OCI-LY7 (cell line): ENCODE data around the gene TM2D1. TPM values are rescaled to one million over a fixed set of nuclear protein-coding genes. Genes with fewer than 3 reads are reported as not detected.

ENCODE experiments used
- BruUV-seq: library from RNA; stranded (reverse); fragments of 400-500 nt; replicated peaks from 2 replicates; lab custom pipeline; 2021; lab: Mats Ljungman, UMichigan
- CTCF ChIA-PET: fragments of 300-600 bp; sonication (Branson Sonifier 250); formaldehyde crosslinking; loops from one replicate; lab custom pipeline; 2022; ENCODE audit warnings: antibody characterized with exemption; ENCODE audit not compliant: unreplicated experiment; lab: Charles Lee
- POLR2A ChIA-PET: fragments of 300-600 bp; sonication (Branson Sonifier 250); formaldehyde crosslinking; loops from one replicate; lab custom pipeline; 2022; ENCODE audit warnings: antibody characterized with exemption; lab: Charles Lee
- DNase-seq: peaks from one replicate; pipeline ENCODE4 v3.0.0-alpha.2; 2015; ENCODE audit warnings: low spot score
- H2AFZ ChIP-seq: fragments of 200-600 bp; sonication (generic), shearing (Covaris generic); 2 replicates; pipeline ENCODE4 v1.6.1; 2014; ENCODE audit warnings: mild to moderate bottlenecking, antibody characterized with exemption, low read length, moderate library complexity
- H3K27ac ChIP-seq: fragments of 200-600 bp; sonication (generic); 2 replicates; pipeline ENCODE4 v1.5.1; 2014; ENCODE audit warnings: mixed run types, low read depth, mild to moderate bottlenecking, moderate library complexity, low read length, inconsistent platforms; ENCODE audit not compliant: poor library complexity, severe bottlenecking
- H3K36me3 ChIP-seq: fragments of 200-600 bp; sonication (generic); 2 replicates; pipeline ENCODE4 v1.6.1; 2014; ENCODE audit warnings: mild to moderate bottlenecking, antibody characterized with exemption, low read length, moderate library complexity, mixed read lengths; ENCODE audit not compliant: insufficient read depth
- H3K4me1 ChIP-seq: fragments of 200-600 bp; sonication (generic); 2 replicates; pipeline ENCODE4 v1.5.1; 2014; ENCODE audit warnings: mild to moderate bottlenecking, low read length; ENCODE audit not compliant: insufficient read depth, poor library complexity, severe bottlenecking
- H3K4me2 ChIP-seq: fragments of 200-600 bp; sonication (generic); 2 replicates; pipeline ENCODE4 v1.6.1; 2014; ENCODE audit warnings: mild to moderate bottlenecking, low read length
- H3K4me3 ChIP-seq: fragments of 200-600 bp; sonication (generic); 2 replicates; pipeline ENCODE4 v1.5.1; 2014; ENCODE audit warnings: mild to moderate bottlenecking, low read depth, low read length; ENCODE audit not compliant: poor library complexity, severe bottlenecking
- H3K79me2 ChIP-seq: fragments of 200-600 bp; sonication (generic); 2 replicates; pipeline ENCODE4 v1.6.1; 2016; ENCODE audit warnings: low read depth, mild to moderate bottlenecking, low read length, moderate library complexity, mixed read lengths; ENCODE audit not compliant: insufficient read depth
- H3K9me2 ChIP-seq: fragments of 200-600 bp; sonication (generic); 2 replicates; pipeline ENCODE4 v1.6.1; 2016; ENCODE audit warnings: mild to moderate bottlenecking, low read length, mixed read lengths; ENCODE audit not compliant: insufficient read depth
- H3K9me3 ChIP-seq: fragments of 200-600 bp; sonication (generic); 2 replicates; pipeline ENCODE4 v1.6.1; 2014; ENCODE audit warnings: mild to moderate bottlenecking, mixed run types, low read length, mixed read lengths
- H4K20me1 ChIP-seq: fragments of 200-600 bp; sonication (generic); 2 replicates; pipeline ENCODE4 v1.6.1; 2014; ENCODE audit warnings: mild to moderate bottlenecking, antibody characterized with exemption, low read length, moderate library complexity, mixed read lengths; ENCODE audit not compliant: insufficient read depth
- EZH2phosphoT487 ChIP-seq: fragments of 200-600 bp; sonication (generic); IDR thresholded peaks from 2 replicates; pipeline ENCODE4 v1.6.1; 2018; ENCODE audit warnings: low read depth, borderline replicate concordance, mild to moderate bottlenecking, mixed run types, antibody characterized with exemption, low read length, moderate library complexity, mixed read lengths
- intact Hi-C: fragments of 100-400 bp; cut with micrococcal nuclease; formaldehyde crosslinking; loops from one replicate; pipeline ENCODE4 v1.10.0; 2022; ENCODE audit not compliant: unreplicated experiment
- total RNA-seq, 2 experiments: library from RNA; depleted of rRNA in 1 of 2; stranded (reverse); fragments of >200 nt in 1 of 2; shearing (Covaris generic) in 1 of 2; gene quantifications; 2 replicates each; pipeline ENCODE4 v1.2.3, GENCODE V29; 2014 to 2022
- TF ChIP-seq, protein P1 (sequence below): fragments of 200-600 bp; sonication (generic); conservative IDR thresholded peaks from 2 replicates; pipeline ENCODE4 v1.5.1; 2014; ENCODE audit warnings: mild to moderate bottlenecking, antibody characterized with exemption, low read length, moderate library complexity, mixed read lengths

Gene TM2D1
- total RNA-seq, 2 experiments from 2014 or later, result 34.9 to 44.9 TPM

GRCh38 chr1:61641578-61642336 is 83.2 kb downstream of the TM2D1 start:
- Histone ChIP-seq H3K4me3 (no peak overlapping the region), H3K79me2 (no peaks in the 10 kb centered on the region), H3K4me1 (no peaks in the 10 kb centered on the region), H3K9me3 (no peaks in the 10 kb centered on the region), H3K4me2 (peak overlapping the region; percentile 22; the same call in 1 of the 2 replicates), H3K36me3 (no peaks in the 10 kb centered on the region), H4K20me1 (no peaks in the 10 kb centered on the region), H3K9me2 (no peaks in the 10 kb centered on the region), H3K27ac (no peak overlapping the region), H2AFZ (peak overlapping the region; percentile 20; the same call in 1 of the 2 replicates)
- BruUV-seq, result no TSS peak
- intact Hi-C loops, result no loop called here
- CTCF ChIA-PET, result no interaction called here
- POLR2A ChIA-PET, result interaction anchor here (0.7 to 1.7 kb wide), 2 partner anchors 16 to 50 kb away, joined by 3 read pairs; no protein-coding TSS in a partner anchor
- TF ChIP-seq, protein P1, sequence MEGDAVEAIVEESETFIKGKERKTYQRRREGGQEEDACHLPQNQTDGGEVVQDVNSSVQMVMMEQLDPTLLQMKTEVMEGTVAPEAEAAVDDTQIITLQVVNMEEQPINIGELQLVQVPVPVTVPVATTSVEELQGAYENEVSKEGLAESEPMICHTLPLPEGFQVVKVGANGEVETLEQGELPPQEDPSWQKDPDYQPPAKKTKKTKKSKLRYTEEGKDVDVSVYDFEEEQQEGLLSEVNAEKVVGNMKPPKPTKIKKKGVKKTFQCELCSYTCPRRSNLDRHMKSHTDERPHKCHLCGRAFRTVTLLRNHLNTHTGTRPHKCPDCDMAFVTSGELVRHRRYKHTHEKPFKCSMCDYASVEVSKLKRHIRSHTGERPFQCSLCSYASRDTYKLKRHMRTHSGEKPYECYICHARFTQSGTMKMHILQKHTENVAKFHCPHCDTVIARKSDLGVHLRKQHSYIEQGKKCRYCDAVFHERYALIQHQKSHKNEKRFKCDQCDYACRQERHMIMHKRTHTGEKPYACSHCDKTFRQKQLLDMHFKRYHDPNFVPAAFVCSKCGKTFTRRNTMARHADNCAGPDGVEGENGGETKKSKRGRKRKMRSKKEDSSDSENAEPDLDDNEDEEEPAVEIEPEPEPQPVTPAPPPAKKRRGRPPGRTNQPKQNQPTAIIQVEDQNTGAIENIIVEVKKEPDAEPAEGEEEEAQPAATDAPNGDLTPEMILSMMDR, result peak; percentile 72
- no peak for TF ChIP-seq EZH2phosphoT487
- DNase-seq, result peak; percentile 39

- Histone ChIP-seq H3K4me1 (no peaks in the 10 kb centered on the region), H2AFZ (peak overlapping the region; percentile 20; the same call in 1 of the 2 replicates), H3K4me3 (no peak overlapping the region), H3K9me3 (no peaks in the 10 kb centered on the region), H3K36me3 (no peaks in the 10 kb centered on the region), H3K27ac (no peak overlapping the region), H3K79me2 (no peaks in the 10 kb centered on the region), H4K20me1 (no peaks in the 10 kb centered on the region), H3K4me2 (no peak overlapping the region), H3K9me2 (no peaks in the 10 kb centered on the region)
- CTCF ChIA-PET, result interaction anchor here (0.6 kb wide), 1 partner anchor 1038 kb away, joined by 3 read pairs; no protein-coding TSS in a partner anchor
- BruUV-seq, result no TSS peak
- TF ChIP-seq, protein P1, result no peak
- TF ChIP-seq EZH2phosphoT487, result no peak
- intact Hi-C loops, result no loop called here
- POLR2A ChIA-PET, result no interaction called here
- no peak for DNase-seq
These were observed 84.1 kb downstream of the TM2D1 start for GRCh38 chr1:61640531-61641530.
